Right lobe of liver (tissue), 4 donors: ENCODE data around the gene HSF2BP.

Experiments
- POLR2A ChIP-seq: fragments of 450-650 bp; IDR thresholded peaks from one replicate; pipeline ENCODE4 v1.6.1; 2017; ENCODE audit warnings: antibody characterized with exemption, mild to moderate bottlenecking
- TF ChIP-seq, protein P1 (sequence below), 4 donors: fragments of 200-600 bp in 3 of 4; fragments of 450-650 bp in 1 of 4; IDR thresholded peaks; one replicate each; pipeline versions ENCODE4 v1.5.1 to v1.8.0; 2016 to 2022; ENCODE audit warnings: antibody characterized with exemption in 4 of 4, mild to moderate bottlenecking in 2 of 4
- donor health status: DM: no; HTN: no; CAD: no.
- donor health status: DM: no; HTN: no; CAD: no.
- donor health status: DM: no; HTN: yes; CAD: no.

DNA sequence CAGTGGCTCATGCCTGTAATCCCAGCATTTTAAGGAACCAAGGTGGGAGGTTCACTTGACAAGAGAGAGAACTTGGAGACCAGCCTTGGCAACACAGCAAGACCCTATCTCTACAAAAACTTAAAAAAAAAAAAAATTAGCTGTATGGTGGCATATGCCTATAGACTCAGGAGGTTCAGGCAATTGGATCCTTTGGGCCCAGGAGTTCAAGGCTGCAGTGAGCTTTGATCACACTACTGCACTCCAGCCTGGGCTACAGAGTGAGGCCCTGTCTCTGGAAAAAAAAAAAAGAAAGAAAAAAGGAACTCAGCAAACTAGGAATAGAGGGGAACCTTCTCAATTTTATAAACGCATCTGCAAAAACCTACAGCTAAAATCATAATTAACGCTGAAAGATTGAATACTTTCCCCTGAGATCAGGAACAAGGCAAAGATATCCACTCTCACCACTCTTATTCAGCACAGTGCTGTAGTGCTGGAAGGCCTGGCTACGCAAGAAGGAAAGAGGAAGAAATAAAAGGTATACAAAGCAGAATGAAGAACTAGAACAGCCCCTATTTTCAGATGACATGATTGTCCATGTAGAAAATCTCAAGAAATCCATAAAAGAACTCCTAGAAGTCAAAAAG lies 21.6 kb downstream of the HSF2BP start:
- TF ChIP-seq, protein P1, sequence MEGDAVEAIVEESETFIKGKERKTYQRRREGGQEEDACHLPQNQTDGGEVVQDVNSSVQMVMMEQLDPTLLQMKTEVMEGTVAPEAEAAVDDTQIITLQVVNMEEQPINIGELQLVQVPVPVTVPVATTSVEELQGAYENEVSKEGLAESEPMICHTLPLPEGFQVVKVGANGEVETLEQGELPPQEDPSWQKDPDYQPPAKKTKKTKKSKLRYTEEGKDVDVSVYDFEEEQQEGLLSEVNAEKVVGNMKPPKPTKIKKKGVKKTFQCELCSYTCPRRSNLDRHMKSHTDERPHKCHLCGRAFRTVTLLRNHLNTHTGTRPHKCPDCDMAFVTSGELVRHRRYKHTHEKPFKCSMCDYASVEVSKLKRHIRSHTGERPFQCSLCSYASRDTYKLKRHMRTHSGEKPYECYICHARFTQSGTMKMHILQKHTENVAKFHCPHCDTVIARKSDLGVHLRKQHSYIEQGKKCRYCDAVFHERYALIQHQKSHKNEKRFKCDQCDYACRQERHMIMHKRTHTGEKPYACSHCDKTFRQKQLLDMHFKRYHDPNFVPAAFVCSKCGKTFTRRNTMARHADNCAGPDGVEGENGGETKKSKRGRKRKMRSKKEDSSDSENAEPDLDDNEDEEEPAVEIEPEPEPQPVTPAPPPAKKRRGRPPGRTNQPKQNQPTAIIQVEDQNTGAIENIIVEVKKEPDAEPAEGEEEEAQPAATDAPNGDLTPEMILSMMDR (IDR thresholded peaks at IDR 0.05) = no peak
- no peak for TF ChIP-seq POLR2A
